ENCODE measurements around the gene SYNE2.
A peak's percentile ranks its signal among the peaks of the same experiment; 100 is the strongest.

SYNE2 gene

DNA sequence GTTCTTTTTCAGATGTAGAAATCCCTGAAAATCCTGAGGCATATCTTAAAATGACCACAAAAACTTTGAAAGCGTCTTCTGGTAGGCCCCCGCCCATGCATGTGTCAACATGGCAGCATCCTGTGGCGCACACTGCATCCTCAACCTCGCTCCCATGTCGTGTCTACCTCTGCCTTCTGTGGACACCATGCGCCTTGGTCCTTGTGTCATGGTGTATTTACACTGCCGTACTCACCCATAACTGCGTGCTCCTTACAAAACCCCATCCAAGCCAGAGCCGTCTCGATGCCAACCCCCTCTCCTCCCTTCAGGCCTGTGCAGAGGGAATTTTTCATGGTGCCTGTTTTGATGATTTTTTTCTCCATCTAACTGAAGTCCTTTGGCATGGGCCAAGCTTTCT, 362.5 kb downstream of the SYNE2 start:
- no peak for DNase-seq (ENCODE audit: low read depth in 3 of 3)

DNA sequence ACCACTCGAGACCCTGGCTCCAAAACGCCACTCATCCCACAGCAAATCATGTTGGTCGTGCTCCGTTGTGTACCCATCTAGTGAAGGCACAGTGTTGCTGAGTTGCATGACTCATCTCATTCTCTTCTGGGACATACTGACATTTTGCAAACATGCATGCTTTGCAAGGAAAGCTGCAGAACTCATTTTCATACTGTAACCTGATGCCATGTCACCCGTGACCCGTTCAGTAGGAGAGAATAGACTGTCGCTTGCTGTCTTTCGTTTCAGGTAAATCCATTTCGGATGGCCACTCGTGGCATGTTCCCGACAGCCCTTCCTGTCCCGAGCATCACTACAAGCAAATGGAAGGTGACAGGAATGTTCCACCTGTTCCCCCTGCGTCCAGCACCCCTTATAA, 363.2 kb downstream of the SYNE2 start:
- no peak for DNase-seq (ENCODE audit: low read depth in 3 of 3)

DNA sequence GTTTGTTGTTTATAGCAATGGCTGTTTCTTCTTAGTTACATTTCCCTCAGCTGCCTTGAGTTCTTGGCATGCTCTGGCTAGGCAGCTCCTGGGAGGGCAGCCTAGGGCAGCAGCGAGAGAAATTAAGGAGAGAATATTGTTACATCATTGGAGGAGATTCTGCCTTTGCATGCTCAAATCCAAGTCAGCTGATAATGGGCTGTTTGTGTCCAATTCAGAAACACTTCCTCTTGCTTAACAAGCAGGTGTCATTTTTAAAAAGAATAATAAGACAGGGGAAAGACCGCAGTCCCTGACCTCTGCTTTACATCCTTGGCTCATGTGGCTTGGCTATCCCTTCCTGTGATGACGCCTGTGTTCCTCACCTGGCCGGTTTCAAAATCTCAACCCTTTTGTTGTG, 364.5 kb downstream of the SYNE2 start:
- no peak for DNase-seq (ENCODE audit: low read depth in 3 of 3)

DNA sequence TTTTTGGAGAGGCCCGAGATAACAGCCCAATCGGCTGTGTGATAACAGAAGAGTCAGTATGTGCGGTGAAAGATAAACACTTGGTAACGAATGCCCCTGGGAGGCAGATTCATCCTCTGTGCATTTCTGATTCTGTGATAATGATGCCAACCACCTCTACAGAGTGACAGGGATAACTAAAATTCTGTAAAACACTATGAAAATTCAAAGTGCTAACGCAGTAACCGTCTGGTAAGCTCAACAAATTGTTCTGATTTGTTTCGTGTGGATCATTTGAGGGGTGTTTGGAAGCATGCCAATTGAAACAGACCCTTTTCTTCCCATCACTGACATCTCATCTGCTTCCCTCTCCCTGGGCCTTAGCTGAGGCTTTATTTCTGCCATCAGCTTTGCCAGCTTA, 365.0 kb downstream of the SYNE2 start:
- no peak for DNase-seq (ENCODE audit: low read depth in 3 of 3)

DNA sequence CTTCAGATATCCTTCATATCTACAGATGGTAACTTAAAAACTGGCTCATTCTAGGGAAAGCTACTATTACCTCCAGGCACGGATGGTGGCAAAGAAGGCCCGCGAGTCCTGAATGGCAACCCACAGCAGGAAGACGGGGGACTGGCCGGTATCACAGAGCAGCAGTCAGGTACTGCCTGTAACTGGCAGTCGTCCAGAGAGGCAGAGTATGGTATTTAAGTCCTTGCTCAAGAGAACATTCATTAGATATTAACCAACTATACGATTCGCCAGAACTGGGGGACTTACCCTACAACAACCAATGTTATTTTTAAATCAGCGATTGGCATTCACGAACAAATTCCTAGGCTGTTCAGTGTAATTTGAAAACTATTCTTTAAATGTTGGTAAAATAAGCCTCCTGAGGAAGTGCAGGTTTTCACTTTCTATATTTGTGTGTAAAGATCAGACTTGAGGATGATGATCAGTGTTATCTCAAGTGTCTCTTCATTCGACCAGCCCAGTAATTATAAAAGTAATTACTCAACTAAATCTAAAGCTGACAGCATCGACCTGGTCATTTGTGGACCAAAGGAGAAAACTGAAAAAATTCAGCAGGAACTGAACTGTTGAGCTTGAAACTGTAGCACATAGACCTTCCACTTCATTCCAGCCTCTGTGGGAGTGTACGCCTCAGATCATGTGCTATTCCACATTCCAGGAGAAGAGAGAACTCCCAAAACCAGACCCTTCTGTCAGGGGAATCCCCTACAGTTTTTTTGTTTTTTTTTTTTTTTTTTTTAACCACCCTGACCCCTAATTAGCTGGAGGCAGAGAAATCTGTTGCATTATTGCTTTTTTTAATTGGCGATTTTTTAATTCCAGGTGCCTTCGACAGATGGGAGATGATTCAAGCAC, 365.8 kb downstream of the SYNE2 start:
- no peak for DNase-seq (ENCODE audit: low read depth in 3 of 3)

DNA sequence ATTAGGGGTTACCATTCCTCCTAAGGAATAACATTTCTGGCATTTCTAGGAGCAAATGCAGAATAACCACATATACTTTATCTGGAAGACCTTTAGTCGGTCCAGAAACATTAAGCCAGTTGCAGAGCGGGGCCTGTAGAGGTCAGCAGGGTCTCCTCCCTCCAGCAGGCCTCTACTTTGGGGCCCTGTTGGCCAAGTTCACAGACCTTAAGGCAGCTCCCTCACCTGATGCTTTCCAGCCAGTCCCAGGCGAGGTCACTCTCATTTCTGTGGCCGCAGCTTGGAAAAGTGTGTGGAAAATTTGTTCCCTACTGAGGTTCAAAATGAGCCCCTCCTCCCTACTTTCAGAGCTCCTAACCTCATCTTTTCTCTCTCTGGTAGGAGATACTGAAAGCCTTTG, 367.3 kb downstream of the SYNE2 start:
- DNase-seq (ENCODE audit: low read depth in 3 of 3): no peak

DNA sequence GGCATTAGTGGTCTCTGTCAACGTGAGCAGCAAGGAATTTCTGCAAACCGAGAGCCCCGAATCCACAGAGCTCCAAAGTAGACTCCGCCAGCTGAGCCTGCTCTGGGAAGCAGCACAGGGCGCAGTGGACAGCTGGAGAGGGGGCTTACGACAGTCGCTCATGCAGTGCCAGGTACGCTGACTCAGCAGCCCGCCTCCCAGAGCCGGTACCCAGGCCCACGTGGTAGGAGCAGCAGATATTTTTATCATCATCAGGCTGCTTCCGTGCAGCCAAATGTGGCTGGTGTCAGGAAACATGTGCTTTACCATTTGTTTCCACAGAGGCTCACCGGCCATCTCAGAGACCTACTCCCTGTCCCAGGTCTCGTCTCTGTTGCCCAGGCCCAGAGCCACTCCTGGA, 367.7 kb downstream of the SYNE2 start:
- no peak for DNase-seq (ENCODE audit: low read depth in 3 of 3)

DNA sequence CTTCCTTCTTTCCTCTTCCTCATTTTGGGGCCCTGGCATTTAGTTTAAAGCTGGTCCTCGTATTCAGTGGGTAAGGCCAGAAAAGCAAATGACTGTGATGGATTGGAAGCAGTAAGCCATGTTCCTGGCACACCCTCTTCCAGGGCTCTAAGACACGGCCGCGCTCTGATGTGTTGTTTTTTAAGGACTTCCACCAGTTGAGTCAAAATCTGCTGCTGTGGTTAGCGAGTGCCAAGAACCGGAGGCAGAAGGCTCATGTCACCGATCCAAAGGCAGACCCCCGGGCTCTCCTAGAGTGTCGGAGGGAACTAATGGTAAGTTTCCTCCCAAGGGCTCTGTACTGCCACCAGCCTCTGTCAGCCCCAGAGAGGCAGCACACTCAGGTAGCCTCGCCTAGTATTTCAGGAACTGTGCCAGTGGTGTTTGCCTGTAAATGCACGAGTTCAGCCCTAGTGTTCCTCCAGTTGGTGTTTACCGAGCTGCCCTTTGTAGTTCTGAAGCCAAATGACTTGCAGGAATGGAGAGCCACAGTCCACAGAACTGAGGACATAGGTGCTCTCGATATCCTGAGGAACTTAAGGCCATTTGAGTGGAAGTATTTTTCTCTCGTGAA, 368.7 kb downstream of the SYNE2 start:
- DNase-seq (ENCODE audit: low read depth in 3 of 3): no peak

DNA sequence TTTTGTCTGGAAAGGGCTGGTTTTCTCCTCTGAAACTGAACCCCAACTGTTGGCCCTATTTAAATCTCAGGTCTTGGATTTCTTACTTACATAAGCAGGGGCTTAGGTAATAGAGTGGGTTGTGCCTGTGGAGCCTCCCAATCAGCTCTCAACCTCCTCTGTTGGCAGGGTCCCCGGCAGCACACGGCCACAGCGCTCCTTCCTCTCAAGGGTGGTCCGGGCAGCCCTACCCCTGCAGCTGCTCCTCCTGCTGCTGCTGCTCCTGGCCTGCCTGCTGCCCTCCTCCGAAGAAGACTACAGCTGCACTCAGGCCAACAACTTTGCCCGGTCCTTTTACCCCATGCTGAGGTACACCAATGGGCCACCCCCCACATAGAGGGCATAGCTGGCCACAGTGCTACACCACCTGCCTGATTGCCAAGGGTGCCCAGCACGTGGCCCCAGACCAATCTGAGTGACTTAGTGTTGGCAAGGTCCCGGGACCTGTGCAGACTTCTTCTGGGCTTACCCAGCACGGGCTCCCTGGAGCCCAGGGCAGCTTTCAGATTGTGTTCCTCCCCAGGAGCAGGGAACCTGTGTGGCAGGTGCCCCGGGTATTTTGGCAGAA, 372.4 kb downstream of the SYNE2 start:
- DNase-seq (ENCODE audit: low read depth in 3 of 3): no peak

DNA sequence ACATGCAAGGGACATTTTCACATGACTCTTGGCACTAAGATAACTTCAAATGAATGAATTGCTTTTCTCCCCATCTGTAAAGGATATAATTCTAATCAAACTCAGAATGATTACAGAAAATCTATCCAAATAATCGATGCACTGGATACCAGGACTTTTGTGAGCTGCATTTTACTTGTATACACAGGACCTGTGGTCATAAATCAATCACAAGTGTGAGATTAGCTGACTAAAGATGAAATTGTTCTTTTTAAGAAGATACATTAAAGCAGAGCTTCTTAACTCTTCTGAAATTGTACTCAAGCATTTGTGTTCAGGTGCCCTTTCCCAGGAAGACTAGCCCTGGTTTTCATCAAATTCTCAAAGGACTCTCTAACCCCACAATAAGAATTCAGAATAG, 375.1 kb downstream of the SYNE2 start:
- DNase-seq (ENCODE audit: low read depth in 3 of 3): no peak

DNA sequence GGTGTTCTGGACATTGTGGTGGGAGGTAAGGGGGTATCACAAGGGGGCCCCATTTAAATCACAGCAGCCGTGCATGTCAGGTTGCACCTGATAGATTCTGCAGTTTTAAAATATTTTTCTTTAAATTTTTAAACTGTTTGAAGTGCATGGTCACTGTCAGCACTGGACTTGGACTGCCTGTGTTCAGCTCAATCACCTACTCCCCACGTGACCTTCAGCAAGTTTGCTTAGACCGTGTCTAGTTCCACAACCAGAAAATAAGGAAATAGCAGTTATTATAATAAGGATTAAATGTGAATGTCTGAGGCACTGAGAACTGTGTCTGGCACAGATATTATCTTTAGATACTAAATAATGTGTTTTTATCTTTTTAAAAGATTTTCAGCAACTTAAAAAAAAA, 376.7 kb downstream of the SYNE2 start:
- DNase-seq (ENCODE audit: low read depth in 3 of 3): no peak

DNA sequence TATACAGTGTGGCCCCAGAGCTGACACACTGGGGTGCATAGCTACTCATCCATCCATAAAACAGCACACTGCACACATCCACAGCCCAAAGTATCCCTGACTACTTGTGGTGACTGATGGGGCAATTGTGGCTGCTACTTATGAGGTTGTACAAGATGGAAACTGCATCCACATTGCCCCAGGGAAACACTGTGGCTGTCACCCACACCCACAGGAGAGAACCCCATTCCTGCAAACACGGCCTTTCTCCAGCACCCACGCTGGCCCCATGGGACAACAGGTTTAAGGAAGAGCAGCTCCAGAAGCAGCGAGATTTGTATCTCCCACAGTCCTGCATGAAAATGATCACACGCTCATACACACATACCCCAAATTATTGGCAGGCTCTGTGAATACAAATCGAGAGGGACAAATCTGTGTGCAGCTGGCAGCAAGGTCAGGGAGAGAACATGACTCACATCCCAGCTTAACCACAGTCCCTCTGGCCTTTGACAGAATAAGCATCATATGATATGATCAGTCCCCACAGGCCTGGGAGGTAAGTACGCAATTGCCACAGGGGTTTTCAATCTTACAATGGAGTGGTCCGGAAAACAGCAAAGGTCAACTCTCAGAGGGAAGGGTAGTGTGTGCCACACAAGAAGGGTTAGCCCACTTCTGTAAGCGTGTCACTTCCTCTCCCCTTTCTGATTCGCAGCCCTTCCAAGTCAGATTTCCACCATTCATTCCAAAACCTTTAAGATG, 379.5 kb downstream of the SYNE2 start:
- DNase-seq (ENCODE audit: low read depth in 3 of 3): peak in 1 of 3 donors; percentile 8

DNA sequence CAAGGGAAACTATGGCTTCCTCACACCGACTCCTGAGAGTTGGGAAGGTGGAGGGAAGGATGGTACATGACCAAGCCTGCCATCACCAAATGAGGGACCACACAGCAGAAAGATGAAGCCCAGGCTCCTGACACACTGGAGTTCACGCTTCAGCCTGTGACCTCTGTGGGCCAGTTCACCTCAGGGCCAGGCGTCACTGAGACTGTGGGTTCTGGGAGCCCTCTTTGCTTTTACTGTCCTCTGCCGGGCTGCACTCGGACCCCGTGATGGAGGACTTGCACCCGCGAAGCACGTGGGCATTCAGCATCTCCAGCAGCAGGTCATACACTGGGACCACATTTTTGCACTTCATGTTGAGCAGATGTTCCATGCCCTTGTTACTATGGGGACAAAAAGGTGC, 380.1 kb downstream of the SYNE2 start:
- no peak for DNase-seq (ENCODE audit: low read depth in 3 of 3)

DNA sequence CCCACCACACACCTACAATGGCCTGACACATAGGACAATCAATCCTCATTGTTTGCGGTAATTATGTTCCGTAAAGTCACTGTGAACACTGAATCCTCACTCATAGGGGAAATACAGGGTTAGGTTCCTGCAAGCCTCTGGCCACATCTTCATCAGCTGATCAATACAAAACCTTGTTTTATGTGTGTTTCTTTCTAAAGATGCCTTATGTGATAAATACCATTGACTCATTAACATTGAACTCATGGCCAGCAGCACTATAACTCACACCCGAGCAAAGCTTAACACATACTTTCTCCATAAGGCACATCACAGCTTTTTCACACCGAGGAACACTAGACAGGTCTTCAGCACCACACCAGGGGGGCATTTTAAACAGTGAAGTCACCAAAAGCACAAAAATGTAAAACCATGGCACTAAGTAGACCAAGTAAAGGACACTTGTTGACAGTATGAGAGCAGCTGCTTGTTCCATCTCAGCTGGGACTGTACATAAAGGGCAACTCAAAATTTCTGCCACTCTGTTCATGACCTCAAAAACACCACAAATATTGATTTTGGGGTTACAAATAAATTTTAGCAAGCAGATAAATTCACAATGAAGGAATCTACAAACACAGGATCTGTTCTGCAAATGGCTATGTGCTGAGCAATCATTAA, 380.9 kb downstream of the SYNE2 start:
- DNase-seq (ENCODE audit: low read depth in 3 of 3): no peak

DNA sequence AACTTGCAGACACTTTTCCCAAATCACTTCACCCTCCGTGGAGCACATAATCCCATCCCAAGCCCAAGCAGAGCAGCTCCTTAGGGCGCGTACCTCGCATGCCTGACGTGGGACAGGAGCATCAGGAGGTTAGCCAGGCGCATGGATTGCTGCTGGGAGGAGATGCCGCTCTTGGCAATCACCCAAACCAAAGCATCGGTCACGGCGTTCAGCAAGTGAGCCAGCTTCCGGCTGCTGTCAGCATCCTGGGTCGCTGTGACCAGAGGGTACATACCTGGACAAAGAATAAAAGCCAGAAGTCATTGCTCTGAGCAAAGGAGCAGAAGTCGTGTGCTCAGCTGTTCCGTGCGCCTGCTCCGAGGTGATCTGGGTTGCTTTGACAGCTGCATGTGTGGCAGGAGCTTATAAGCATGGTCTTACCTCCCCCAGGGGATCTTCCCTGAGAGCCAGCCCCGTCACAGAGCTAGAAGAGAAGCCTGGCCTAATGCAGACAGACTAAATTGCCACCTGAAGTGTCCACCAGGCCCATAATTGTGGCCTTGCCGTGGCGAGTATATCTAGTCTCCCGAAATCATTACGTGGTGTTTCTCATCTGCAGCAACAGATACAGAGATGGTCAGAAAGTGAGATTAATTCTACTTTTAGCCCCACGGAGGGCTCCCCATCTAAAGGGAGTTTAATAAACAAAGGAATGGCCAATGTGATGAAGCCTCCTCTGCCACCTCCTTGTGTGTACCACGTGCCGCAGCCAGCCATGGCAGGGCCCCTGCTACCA, 382.3 kb downstream of the SYNE2 start:
- DNase-seq (ENCODE audit: low read depth in 3 of 3): no peak

DNA sequence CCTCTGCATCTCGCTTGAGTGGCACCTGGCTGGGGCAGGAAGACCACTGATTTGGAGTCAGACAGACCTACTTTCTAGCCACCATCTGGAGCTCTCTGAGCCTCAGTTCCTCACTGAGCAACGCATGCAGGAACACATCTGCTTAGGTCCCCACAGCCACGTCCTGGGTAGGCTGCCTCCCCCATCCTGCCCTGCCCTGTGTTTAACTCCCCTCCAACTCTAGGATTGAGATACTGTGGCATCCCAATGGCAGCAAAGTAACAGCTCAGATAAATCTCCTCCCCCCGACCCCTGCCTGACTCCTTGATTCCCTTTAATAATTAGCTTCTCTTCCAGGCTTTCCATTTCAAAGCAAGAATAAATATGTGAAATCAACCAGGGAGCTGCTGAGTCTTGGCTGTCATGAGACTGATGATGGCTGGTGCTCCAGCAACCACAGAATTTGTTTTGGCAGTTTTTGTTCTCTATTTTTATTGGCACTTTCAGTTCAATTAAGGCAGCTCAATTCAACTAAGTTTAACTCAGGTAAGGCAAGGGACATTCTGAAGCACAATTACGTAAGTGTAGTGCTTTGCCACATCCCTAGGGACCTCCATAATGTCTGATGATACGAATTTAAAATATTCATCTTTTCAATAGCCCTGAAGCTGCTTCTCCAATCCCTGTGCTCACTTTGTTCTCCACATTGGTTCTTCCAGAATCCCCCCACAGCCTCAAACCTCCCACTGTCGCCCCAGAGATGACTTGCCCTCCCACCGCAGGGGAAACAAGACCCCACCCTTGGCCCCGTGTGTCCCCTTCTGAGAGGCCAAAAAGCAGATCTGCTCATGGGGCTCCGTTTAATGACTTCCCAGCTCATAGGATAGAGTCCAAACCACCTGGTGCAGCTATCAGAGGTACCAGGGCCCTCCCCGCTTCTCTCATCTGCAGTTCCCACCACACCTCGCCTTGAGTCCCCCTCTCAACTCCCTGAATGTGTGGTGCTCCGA, 383.1 kb downstream of the SYNE2 start:
- DNase-seq (ENCODE audit: low read depth in 3 of 3): no peak

DNA sequence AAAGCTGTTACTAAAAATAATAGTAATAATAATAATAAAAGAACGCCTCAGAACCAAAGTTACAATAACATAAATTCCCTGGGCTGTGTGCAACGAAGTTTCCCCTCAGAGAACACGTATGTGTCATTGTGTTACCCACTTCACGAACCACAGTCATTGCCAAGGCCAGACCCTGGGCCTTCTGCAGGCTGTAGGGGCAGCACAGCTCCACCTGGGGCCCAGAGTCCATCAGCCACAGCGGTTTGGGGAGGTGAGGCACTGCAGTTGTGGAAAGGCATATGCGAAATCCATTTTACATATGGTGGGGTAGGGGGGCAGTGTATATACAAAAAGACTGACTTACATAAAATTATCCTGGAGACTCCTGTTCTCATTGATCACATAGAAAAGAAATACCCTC, 385.2 kb downstream of the SYNE2 start:
- DNase-seq (ENCODE audit: low read depth in 3 of 3): no peak

DNA sequence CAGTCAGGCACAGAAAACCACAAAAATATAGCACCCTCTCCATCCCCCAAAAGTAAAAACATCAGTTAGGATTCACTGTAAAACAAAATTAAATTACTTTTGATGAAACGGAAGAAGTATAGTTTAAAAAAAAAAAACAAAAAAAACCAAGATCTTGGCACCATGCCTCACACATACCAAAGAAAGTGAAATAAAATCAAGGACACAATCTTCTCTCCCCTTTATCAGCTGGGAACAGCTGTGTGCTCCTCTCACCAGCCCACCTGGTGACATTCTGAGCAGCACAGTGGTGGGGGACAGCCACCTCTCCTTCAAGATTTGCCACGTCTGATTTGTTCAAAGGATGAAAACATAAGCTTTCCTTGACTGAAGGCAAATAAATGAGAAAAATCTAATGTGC, 385.8 kb downstream of the SYNE2 start:
- DNase-seq (ENCODE audit: low read depth in 3 of 3): no peak

DNA sequence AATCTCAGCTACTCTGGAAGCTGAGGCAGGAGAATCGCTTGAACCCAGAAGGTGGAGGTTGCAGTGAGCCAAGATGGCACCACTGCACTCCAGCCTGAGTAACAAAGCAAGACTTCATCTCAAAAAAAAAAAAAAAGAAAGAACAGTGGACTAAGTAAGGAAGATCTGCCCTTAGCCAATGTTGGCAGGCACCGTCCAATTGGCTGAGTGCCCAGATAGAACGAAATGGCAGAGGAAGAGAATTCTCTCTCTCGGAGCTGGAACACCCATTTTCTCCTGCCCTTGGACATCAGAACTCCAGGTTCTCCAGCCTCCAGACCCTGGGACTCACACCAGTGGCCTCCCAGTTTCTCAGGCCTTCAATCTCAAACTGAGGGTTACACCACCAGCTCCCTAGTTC, 391.5 kb downstream of the SYNE2 start:
- no peak for DNase-seq (ENCODE audit: low read depth in 3 of 3)

DNA sequence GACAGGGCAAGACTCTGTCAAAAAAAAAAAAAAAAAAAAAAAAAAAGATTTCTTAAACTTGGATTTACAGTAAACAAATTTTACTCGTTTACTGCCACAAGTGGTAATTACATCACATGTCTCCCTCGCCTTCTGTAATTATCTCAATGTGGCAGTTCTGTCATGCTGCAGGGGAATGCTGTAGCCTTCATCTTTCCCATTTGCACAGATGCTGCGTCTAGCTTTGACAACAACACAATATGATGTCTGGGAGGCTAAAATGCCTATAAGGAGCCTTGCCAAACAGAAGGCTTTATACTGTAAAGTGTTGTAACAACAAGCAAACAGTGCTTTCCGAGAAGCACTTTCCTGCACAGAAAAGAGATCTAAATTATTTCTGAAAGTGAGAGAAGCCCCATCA, 392.7 kb downstream of the SYNE2 start:
- no peak for DNase-seq (ENCODE audit: low read depth in 3 of 3)
